Bronchial epithelial cell (primary cell): ENCODE data around the gene STIM2. TPM values are rescaled to one million over a fixed set of nuclear protein-coding genes. Genes with fewer than 3 reads are reported as not detected.

Experiments
- DNase-seq: peaks from one replicate; pipeline ENCODE4 v3.0.0-alpha.2; 2010; ENCODE audit warnings: low read depth
- FAIRE-seq: peaks from 2 replicates; lab custom pipeline; 2011; peaks lifted over from hg19 to GRCh38; lab: Jason Lieb, UNC
- H3K27me3 ChIP-seq: 2 replicates; pipeline ENCODE4 v1.5.1; 2011; ENCODE audit warnings: low read length; ENCODE audit not compliant: control insufficient read depth, insufficient read depth
- H3K36me3 ChIP-seq: 2 replicates; pipeline ENCODE4 v1.5.1; 2011; ENCODE audit warnings: low read length; ENCODE audit not compliant: control insufficient read depth, insufficient read depth
- H3K4me3 ChIP-seq: 2 replicates; pipeline ENCODE4 v1.5.1; 2011; ENCODE audit warnings: mild to moderate bottlenecking, low read depth, low read length, control low read depth
- CTCF ChIP-seq: IDR thresholded peaks from 2 replicates; pipeline ENCODE4 v1.5.1; 2011; ENCODE audit warnings: mild to moderate bottlenecking, moderate library complexity, low read length, control low read depth, inconsistent platforms; ENCODE audit not compliant: insufficient read depth, severe bottlenecking
- total RNA-seq: library from RNA; depleted of rRNA; stranded (reverse); fragments of >200 nt; gene quantifications from 2 replicates; pipeline ENCODE4 v1.2.1, GENCODE V29; 2014

STIM2 gene
- total RNA-seq, 1 donor from 2014 or later = 7.6 TPM

GRCh38 chr4:26871611-26872010 is 11.0 kb downstream of the STIM2 start:
- H3K27me3 ChIP-seq = no peaks in the 10 kb centered on the region
- no peaks in the 10 kb centered on the region for H3K36me3 ChIP-seq
- DNase-seq (peak; percentile 58), FAIRE-seq (no peak)
- H3K4me3 ChIP-seq = no peak overlapping the region
- TF ChIP-seq CTCF = no peak

DNA sequence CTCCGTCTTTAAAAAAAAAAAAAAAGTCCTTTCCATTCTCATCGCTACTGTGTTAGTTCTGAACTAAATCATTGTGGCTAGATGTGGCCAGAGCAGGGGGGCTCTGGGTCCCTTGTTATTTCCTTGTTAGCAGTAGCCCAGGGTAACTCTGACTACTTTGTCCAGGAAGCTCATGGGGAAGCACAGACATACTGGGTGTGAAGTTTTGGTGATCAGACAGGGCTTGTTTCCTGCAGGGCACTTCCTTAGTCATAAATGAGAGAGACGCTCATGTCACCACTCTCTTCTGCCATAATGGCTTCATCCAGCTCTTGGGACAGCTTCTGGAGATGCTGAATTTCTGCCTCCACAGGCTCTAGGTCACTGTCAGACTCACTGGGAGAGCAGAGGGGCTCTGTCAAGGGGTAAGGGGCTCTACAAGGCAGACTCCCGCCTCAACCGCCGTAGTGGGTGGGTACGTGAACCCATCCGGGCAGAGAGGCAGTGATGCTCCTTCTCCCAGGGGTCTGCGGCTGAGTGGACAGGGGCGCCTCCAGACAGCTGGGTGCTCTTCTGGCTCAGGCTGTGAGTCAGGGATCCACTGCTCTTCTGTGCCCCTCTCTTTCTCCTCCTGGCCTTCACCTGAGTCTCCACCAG is 12.9 kb downstream of the STIM2 start:
- FAIRE-seq (peak; percentile 36), DNase-seq (no peak)
- H3K27me3 ChIP-seq = no peaks in the 10 kb centered on the region
- H3K4me3 ChIP-seq = no peak overlapping the region
- TF ChIP-seq CTCF = no peak
- H3K36me3 ChIP-seq = no peaks in the 10 kb centered on the region

- FAIRE-seq (no peak), DNase-seq (no peak)
These were observed 13.5 kb downstream of the STIM2 start for GRCh38 chr4:26874110-26874509.

GRCh38 chr4:26877406-26877805 is 16.8 kb downstream of the STIM2 start:
- Histone ChIP-seq H3K36me3 (no peaks in the 10 kb centered on the region), H3K4me3 (no peak overlapping the region), H3K27me3 (no peaks in the 10 kb centered on the region)
- TF ChIP-seq CTCF = no peak
- FAIRE-seq (no peak), DNase-seq (no peak)

More at GRCh38 chr4:26874110-26874509, 13.5 kb downstream of the STIM2 start:
- no peak for TF ChIP-seq CTCF
- H3K36me3 ChIP-seq = no peaks in the 10 kb centered on the region
- no peaks in the 10 kb centered on the region for H3K27me3 ChIP-seq
- H3K4me3 ChIP-seq = no peak overlapping the region

- H3K27me3 ChIP-seq = no peaks in the 10 kb centered on the region
- H3K4me3 ChIP-seq = no peak overlapping the region
- no peaks in the 10 kb centered on the region for H3K36me3 ChIP-seq
- DNase-seq (no peak), FAIRE-seq (no peak)
- no peak for TF ChIP-seq CTCF
These were observed 17.3 kb downstream of the STIM2 start for GRCh38 chr4:26877961-26878360.
